GM18511 (cell line): ENCODE measurements around the gene IKZF1.

Source experiments
- ATAC-seq: cut with Tn5 transposase; IDR thresholded peaks from one replicate; pipeline ENCODE4 v1.9.1; 2021; ENCODE audit warnings: mild to moderate bottlenecking, moderate library complexity; ENCODE audit not compliant: unreplicated experiment

The IKZF1 gene

DNA sequence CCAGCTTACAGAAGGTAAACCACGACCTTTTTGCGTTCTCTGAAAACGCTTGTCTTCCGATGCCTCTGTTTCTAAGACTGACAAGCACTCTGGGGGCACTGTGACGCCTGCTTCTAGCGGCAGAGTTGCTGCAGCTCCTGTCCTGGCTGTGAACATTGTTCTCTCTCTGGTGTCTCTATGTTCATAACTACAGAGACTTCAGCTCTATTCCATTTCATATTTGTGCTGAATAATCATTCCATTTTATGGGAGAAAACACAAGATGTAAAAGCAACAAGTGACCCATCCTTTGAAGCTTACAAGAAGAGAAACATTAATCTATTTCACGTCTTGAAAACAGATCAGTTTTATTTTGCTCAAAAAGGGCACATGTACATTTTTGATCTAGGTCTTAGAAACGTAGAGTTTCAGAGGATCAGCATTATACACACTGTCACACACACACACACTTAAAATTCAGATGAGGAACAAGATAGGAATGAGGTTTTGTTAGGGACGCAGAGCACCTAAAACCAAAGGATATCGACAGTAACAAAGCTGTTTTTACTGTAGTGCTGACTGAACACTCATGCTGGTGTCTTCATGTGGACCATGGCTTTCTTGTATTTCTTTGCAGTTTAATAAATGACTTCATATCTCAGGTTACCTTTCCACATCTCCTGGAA lies 3.0 kb downstream of the IKZF1 start:
- peak; percentile 28 for ATAC-seq

DNA sequence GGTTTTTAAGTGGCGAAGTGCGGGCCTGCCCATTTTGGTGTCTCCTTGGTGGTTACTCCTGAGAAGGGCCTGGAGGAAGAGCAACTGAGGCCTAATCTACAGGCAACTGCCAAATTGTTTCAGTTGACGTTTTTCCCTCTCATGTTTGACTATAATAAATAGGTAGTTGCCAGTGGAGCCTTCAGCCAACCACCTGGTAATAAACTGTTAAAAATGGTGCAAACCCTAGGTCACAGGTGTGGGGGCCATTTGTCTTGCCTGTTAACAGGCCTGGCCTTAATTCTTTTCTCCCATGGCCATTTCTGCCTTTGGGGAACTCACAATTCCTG lies 3.7 kb downstream of the IKZF1 start:
- ATAC-seq = no peak

DNA sequence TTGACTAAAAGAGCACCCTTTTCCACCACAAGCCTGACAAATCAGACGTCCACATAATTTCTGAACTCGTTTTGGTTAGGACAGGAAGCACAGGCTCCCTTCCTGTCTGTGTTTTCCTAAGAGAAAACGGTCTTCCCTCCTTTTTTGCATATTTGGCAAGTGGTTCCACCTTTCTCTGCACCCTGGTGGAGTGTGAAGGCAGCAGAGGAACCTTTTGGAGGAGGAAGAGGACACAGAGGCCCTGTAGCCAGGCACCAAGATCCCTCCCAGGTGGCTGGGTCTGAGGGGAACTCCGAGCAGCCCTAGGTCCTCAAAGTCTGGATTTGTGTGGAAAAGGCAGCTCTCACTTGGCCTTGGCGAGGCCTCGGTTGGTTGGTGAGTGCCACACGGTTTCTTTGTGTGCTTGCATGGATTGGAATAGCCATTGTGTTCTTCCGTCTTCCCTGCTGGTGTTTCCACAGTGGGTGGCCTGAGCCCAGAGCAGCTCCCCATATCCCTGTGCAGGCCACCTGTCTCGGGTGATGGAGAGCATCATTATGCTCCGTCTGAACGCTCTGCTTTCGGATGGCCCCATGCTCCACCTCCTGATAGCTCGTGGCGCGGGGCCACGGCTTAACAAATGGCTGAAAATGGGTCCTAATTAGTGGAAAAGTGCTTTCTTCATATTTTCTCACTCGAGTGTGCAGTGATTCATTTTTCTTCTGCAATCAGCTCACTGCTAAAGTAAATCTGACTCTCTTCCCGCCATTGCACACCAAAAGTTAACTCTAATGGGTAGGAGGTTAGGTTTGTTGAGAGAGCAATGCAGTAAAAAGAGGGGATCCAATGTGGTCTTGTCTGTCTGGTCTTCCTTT lies 4.2 kb downstream of the IKZF1 start:
- ATAC-seq = peak; percentile 20

DNA sequence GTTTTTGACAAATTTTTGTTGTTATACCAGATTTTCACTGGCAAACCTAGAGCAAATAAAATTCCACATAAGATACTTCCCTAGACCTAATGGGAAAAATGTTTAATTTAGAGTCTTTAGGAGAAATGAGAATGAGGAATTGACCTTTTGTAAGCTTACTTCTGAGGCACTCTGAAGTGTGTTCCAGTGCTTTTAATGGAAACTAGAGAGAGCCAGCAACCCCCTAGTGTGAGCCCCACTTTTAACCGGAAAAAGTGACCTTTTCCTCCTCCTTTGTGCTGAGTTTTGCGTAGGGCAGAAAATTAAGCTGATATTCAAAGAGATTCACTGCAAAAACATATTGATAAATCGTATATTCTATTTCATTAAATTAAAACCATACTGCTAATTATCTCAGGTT lies 5.2 kb downstream of the IKZF1 start:
- ATAC-seq = no peak

DNA sequence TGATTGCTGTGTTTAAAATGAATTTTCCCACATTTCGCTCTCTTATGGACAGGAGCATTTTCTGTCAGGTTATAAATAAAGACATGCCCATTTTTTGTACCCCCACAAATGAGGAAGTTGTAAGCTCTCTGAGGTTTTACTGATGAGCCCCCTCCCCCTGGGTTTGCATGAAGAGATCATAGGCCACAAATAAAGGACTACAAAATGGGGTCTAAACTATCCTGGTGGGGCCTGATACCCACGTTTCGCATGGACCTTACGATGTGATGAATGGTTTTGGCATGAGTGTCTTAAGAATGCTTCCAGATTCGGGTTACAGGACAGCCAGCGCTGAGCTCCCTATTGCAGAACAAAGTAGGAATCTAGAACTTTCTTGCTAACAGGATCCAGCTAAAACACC lies 5.8 kb downstream of the IKZF1 start:
- no peak for ATAC-seq

DNA sequence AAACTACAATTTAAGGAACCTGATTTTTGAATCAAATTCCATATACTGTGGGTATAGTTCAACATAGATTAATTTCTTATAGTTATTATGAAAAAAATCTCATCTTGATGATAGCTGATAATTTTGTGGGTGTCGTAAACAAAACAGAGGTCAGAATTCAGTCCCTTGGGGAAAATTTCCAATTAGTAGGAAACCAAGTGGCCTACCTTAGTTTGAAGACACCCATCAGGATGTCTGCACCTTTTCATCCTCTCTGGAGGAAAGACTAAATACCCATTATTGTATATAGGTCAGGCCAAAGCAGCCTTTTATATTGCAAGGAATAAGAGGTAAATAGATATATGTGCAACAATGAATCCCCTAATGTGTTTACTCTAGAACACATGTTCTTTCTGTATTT lies 6.4 kb downstream of the IKZF1 start:
- no peak for ATAC-seq

DNA sequence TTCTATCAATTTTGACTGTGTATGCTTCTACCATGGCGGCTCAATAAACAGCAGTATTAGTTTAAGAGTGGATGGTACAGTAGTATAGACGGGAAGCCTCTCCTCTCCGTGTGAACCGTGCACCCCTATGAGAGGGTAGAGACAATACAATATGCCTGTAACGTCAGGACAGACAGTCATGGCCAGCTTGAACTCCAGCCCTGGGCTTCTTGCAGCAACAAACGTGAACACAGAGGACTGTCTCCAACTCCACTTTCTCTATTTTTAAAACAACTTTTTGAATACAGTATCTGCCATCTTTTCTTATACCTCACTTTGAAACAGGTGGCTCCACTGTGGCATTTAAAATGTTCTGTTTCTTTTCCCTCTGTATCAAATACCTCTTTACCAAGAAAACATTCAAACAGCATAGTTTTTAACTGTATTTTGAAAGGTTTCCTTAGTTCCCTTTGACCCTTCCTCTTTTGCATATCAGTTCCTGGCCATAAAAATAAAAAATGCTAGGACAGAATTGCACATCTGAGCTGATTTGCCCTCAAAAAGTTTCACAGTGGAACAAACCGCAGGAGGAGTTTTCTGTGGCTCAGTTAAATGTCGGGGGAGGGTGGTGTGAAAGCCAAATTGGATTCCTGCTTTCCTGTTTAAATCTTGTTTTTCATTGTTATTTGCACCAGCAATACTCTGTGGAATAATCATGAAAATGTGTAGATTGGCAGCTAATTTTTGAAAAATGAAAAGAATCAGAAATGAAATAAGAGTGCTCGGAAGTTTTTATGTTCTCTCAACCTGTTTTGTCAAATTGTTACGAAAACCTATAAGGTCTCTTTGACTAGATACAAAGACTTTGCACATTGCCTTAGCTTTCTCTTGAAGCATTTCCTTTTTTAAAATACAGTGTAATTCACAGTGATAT lies 8.0 kb downstream of the IKZF1 start:
- ATAC-seq = no peak

DNA sequence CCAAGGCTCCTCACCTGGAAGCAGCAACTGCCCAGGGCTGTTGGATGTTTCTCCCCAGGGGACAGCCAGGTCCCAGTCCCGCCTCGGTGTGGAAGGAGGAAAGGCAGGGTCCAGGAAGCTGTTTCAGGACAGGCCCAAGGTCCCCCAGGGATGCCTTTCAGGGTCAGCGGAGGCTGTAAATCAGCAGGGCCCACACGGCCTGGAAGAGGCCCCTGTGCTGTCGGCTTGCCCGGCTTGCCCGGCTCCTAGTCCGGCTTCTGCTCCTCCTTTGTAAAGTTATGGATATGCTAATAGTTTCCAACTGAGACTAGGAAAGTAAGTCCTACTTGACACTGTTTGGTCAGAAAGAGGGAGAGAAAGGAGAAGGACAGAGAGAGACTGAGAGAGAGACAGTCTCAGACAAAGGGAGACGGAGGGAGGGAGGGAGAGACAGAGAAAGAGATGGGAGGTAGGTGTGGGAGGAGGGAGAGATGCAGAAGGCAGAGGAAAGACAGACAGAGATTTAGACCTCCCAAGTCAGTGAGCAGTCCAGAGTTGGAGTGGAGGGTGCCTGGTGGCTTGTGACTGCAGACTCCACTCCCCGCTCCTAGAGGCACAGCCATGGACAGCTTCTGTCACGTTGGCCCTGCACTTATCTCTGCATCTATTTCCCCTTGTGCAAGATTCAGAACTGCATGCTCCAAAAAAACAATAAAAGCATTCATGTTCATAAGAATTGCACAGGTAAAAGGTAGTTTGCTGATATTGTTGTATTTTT lies 10.5 kb downstream of the IKZF1 start:
- no peak for ATAC-seq

DNA sequence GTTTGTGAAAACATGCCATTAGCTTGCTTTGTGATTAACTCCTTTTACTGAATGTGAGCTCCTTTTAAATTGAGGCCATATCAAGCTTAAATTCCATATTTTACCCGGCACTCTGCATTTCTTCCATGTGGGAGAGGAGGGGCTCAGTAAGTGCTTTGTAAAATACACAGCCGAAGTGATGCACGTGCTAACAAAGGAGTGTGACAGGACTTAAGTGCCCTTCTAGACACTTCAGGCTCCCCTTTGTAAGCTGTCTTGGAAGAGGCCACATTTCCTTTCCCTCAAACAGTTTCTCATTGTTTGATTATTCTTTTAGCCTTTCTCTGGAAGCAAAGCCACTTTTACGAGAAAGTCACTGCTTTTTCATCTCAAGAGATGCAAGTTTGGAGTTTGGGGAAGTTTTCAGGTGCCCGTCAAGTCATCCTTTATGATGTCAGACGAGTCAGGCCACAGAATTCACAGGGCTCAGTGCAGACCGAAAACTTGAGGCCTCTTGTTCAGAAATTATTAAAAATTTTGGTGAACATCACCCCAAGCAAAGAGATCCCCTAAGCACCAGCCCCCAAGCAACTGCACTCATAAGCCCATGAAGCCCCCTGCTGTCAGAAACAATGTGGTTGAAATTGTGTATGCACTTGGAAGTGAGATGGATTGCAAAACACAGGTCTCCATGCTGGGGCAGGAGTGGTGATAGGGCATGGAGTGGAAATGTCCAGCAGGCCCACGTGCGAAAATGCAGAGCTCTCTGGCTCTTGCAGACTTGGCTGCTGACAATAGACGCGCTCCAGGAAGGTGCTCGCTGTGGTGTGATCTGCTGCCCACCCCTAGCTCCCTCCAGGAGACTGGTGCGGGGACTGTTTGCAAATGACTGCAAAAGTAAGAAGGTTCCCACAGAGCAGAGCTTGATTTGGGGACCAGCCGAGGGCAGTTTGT lies 11.5 kb downstream of the IKZF1 start:
- no peak for ATAC-seq

DNA sequence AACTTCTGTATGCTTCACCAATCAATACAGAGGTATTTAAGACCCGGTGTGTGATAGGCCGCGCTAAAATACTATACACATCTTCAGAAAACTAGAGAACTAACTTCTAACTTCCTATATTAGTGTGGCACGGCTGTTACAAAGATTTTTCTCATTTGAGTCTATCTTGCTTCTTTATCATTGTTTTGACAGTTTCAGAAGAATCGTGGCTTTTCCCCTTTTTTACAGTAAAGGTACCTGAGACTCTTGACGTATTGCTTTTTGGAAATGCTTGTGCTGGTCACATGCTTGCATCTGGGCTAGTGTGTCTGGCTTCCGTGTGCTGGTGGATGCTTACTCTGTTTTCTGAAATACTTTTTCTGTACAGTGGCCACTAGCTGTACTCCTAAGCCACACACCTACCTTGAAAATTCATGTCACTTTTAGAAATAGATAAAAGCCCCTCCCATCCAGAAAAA lies 12.7 kb downstream of the IKZF1 start:
- peak; percentile 84 for ATAC-seq

DNA sequence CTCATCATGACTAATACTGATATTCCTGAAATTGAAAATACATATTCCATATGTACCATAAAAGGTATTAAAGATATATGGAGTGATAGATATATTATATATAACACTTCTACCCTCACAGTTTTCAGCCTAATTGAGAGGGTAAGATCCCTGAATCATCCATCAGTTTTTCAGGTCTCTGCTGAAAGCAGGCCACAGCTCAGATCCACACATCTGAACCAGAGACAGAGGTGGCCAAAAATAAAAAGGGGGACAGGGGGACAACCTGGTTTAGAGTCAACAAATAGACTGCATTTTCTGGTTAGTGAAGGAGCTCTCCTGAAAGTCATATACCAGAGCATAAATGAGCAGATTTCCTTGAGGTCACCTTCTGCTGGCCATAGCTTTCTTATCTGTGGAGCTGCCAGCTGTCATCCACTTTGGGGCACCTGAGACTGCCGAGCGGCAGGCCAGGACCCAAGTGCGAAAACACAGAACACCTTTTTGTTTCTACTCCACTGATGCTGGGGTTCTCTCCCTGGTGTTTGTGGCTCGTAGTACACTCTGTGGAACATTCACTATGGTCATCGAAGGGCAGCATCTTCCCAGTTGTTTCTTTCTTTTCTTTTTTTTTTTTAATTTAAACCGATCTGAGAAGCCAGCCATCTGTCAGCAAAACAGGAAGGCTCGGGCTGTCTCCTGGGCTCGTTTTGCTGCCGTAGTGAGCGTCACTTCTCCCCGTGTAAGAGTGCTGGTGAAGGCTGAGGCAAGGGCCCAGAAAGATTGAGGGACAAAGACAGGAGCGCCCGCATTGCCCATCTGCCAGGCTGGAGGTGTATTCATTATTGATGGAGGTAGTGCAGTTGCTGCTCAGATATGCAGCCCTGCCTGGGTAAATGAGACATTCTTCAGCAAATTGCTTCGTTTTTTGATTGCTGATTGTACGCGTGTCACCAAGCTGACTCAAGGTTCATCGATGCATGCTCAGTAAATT lies 13.5 kb downstream of the IKZF1 start:
- ATAC-seq = peak; percentile 8

DNA sequence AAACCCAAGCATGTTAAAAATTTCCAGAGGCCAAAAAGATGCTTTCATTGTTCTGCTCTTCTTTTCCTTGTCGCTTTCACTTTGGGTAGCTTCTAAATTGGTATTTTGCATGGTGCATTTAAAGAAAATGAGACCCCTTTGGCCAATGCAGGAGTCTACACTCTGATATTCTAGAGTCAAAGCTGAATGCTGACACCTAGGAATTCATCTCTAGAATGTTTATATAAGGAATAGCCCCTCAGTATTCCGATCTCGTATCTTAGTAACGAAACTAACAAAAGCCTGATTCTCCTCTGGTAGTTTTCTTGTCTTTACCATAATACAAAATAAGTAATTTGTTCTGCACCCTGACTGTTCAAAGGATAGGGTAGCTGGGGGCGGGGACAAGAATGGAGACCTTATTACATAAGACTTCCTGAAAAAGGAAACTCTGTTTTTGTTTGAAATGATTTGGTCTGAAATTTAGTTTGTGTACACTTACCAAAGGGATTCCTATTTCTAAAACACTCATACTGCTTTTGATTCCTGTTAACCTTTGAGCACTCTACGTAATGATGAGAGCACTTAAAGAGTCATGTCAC lies 17.1 kb downstream of the IKZF1 start:
- no peak for ATAC-seq

DNA sequence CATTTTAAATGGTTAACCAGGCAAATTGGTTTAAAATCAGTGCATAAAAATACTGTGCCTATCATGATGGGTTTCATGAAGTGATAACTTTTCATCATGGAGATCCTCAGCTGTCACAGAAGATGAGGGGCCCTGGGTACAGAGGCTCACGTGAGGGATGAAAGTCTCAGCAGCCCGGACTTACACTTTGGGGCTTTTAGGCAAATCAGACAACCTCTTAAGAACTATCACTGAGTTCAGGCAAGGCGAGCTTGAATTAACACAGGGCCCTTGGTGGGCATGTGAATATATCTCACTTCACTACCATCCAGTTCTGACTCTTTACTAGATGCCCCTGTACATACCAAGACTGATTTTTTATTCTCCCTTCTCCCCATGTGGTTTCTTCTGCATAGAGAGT lies 19.6 kb downstream of the IKZF1 start:
- ATAC-seq = no peak

DNA sequence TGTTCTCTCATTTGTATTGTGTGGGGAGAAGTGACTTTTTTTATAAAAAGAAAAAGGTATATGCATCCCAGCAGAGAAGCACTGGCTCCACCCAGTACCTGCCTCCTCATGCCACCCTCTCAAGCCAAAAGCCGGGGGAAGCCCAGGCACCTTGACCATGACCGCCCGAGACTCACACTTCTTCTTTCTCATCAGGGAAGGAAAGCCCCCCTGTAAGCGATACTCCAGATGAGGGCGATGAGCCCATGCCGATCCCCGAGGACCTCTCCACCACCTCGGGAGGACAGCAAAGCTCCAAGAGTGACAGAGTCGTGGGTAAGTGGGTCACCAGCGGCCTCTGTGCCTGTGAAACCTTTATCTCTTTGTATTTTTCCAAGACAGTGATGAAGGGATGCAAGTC lies 22.9 kb downstream of the IKZF1 start:
- ATAC-seq = peak; percentile 40

DNA sequence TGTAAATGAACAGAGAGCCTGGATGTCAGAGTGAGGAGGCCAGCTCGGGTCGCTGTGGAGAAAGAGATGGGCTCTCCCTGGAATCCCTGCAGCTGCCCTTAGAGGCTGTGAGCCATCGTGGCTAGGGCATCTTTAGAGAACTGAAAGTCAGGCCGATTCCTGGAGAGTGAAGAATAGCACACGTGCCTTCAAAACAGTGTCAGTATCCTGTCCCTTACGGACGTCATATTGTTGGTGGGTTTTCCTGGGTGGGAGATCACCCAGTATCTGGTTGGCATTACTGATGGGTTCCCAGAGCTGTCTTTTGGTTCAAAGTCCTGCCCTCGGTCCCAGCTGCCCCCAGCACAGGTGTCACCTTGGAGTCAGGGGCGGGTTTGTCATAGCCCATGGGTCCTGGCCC lies 25.3 kb downstream of the IKZF1 start:
- ATAC-seq = peak; percentile 35

DNA sequence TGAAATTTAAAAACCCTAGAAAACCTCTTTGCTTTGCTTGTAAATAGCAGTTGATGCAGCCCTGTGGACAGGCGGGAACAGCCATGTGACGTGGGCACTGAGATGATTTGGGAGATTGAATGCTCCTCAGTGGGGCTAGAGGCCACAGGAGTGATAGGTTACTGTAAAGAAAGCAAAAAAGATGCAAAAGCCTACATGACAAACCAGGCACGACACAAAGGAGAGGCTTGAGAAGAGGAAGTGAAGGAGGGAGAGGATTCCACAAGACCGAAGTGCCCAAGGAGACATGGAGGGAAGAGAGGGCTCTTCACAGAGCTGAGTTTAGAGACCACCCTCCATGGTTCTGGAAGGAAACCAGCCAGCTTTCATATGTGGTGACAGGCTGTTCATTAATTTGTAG lies 25.7 kb downstream of the IKZF1 start:
- no peak for ATAC-seq

DNA sequence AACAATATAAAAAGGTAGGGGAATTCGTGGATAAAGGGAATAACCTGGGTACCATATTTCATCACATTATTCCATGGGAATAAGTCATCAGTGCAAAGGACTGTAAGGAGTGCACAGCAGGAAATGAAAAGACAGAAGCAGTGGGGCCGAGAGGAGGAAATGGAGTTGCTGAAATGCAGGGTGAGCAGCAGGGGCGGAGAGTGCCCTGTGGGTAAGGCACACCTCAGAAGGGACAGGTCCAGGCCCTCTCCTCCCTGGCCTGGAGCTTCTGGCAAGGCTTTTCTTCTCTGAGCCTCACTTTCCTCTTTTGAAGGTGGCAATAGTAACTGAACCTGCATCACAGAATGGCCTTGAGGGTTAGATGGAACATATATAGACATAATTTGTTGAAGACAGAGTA lies 26.2 kb downstream of the IKZF1 start:
- no peak for ATAC-seq

DNA sequence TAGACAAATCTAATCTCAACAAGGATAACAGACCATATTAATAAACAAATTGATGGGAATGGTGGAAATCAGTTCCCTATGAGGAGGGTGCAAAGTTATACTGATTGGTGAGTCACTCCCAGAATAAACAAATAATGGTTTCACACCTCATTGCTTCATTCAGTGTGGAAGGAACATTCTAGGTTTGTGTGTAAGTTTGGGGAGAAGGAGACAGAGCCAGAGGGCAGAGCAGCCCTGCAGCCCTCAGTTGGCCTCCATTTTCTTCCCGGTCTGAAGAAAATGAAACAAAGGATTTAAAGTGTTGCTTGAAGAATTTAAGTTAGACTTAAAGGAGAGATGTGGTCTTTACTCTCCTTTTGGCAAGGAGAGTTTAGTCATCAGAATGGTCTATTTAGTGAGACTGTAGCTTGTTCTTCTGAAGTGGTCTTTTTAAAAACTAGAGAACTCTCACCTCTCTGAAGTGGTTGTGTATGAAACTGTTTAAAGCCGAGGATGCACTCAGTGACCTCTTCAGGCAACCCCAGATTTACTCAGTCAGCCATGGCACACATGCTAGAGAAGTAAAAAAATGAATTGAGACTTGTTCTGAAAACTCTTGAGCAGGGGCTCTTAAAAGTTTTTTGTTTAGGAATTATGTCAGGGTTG lies 27.2 kb downstream of the IKZF1 start:
- peak; percentile 65 for ATAC-seq
